GM18519 (cell line): Measurements from ENCODE around the gene UVRAG.

Source experiments
- ATAC-seq: cut with Tn5 transposase; IDR thresholded peaks from one replicate; pipeline ENCODE4 v1.9.1; 2021; ENCODE audit warnings: mild to moderate bottlenecking, moderate library complexity; ENCODE audit not compliant: unreplicated experiment, low FRiP score

UVRAG gene

DNA sequence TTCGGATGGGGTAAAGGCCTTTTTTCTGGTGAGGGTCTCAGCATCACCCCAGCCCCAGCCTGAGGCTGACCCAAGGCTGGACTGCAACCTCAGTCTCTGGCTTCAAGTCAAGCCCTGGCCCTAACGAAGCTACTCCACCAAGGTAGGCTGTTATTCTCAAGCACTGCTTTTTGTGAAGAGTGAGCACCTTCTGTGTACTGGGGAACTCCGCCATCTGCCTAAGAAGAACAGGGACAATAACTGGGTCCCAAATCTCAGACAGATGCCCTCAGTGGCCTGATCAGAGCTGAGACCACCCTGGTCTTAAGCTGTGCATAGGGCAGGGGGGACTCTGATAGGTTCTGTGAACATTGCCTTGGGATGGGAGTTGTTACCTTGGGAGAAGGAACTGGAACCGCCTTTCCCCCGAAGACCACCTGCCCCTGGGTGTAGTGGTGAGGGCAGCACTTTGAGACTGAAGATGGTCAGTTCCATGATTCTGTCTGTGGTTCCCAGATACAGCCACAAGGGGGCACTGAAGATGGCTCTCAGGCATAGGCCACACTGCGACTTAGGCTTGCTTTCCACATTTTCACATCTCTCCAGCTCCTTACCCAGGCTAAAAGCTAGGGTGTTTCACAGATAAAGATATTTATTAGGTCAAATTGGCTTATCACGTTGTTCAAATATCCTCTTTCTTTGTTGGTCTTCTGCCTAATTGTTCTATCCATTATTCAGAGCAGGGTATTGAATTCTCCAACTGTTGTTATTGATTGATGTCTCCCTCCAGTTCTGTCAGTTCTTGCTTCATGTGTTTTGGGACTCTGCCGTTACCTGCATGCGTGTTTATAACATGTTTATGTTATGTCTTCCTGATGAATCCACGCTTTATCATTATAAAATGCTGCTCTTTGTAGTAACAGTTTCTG lies 11.8 kb upstream of the UVRAG start:
- no peak for ATAC-seq

DNA sequence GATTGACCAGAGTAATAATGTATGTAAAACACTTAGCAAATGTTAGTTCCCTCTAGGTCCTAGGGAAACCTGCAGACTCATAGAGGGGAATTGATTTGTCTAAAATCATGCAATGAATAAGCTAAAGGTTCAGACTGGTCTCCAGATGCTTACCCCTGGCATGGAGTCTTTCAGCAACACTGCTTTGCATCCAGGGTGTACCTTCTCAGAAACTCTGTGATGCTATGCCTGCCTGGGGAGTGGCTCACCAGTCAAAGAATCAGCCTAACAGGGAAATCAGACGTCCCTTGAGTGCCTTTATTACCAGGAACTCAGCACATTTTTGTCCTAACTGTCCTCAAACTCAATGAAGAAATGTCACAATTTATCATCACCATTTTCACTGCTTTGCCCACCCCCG lies 5.9 kb upstream of the UVRAG start:
- no peak for ATAC-seq

DNA sequence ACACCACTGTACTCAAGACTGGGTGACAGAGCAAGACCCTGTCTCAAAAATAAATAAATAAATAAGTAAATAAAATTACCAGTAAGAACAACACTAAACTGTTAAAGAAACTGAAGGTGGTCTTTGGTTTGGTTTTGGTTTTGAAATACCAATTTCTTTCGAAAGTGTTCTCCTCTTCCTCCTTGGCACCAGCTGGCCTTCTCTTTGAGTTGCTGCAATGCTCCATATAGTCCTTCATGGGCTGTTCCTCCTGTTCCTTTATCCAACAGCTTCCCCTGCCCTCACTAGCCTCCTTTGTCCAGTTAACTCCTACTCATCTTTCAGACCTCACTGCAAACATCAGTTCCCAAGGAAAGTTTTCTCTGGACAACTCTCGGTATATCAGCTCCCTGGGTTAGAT lies 5.0 kb upstream of the UVRAG start:
- ATAC-seq = no peak

DNA sequence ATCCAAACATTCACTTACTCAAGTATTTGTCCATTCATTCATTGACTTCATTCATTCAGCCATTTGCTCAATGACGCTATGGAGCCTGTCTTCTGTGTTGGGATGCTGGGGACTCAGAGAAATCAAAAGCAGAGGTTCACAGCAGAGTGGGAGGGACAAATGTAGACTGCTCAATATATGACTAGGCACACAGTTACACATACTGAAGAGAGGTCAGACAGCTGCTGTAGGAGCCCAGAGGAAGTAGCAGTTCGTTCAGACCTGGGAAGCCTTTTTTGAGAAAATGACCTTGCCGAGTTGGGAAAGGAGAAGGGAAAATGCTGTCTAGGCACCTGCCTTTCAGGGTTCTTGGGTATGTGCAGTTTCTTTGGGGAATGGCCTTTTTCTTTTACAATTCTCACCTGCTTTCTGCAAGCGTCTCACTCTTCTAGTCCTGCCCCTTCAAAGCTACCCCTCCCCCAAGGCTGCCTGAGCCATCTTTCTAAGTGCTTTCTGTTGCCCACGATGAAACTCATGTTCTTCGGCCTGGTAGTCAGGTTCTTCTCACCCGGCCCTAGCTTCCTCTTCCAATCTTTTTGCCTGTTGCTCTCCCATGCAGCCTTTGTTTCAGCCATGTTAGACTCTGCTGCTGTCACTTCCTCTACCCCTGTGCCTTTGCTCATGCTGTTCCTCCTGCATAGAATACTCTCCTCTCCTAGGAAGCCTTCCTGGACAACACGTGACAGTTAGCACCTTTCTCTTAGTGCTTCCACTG lies 4.2 kb upstream of the UVRAG start:
- ATAC-seq = no peak

DNA sequence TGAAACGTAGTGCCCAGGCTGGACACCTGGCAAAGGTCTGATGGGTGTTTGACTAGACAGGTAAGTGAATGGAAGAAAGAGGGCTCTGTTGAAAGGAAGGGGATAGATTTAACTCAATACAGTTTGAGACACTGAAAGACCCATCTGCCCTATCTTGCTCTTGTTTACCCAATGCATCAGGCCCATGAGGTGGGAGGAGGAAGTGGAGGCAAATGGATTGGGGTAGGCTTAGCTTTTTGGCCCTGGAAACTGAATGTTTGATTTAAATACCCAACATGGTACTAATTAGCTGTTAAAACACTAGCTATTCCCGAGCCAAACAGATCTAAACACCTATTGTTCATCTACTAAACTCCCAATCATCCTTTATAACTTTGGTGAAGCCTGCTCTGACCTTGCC lies 3.5 kb upstream of the UVRAG start:
- no peak for ATAC-seq

DNA sequence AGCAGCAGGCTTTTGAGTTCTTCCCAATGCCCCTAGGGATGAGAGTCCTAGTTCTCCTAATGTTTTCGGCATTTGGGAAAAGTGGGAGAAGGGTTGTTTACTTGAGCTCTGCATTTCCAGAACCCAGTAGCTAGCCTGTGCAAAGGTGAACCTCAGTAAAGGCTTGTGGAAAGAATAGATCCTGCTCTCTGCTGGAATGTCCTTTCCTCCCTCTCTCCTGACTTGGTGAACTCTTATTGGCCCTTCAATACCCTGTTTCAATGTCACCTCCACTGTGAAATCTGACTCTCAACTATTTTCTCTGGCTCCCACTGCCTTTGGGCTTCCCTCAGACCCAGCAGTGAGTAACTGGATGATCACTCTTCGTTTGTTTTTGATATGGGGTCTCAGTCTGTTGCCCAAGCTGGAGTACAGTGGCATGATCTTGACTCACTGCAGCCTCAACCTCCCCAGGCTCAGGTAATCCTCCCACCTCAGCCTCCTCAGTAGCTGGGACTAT lies 2.4 kb upstream of the UVRAG start:
- no peak for ATAC-seq

DNA sequence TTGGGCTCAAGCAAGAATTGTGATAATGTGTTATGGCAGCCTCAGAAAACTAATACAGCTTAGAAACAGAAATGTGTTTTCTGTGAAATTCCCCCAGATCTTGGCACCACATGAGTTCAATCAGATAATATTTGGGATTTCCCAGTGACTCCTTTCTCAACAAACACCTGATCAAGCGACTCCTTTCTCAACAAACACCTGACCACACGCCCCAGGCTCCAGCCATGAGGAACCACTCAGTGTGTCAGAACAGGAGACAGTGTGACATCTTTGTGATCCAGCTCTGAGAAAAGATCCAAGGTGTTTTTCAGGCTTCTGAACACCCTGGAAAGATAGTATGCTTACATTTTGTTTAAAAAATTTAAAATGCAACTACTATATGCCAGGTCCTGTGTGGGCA lies 1.9 kb upstream of the UVRAG start:
- ATAC-seq = no peak

DNA sequence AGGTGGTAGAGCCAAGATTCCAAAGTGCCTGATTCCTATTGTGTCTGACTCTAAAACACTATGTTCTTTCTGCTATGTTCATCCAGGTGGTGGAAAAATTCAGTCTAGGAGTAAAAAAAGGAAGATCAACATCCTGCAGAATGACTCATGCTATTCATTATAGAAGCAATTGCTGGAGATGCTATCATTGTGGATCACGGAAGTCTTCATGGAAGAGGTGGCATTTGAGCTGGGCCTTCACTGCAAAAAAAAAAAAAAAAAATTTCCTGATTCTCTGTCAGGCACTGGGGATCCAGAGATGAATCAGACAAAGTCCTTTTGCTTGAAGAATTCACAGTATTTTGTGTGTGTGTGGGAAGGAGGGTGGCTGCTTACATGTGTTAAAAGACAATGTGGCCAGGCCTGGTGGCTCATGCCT lies 1.4 kb upstream of the UVRAG start:
- no peak for ATAC-seq

DNA sequence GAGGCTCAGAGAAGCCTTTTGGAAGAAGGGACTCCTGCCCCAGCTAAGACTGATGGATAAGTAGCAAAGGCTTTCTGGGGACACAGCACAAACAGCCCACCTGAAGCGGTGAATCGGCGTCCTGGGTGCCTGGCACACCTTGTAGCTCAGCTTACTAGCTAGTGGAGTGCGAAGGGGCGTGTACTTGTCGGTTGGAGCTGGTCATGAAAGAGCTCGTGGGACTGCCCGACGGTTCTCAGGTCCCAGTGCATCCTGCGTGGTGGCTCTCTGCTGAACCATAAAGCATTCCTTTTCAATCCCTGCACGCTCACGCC lies 690 bp upstream of the UVRAG start:
- peak; percentile 6 for ATAC-seq

DNA sequence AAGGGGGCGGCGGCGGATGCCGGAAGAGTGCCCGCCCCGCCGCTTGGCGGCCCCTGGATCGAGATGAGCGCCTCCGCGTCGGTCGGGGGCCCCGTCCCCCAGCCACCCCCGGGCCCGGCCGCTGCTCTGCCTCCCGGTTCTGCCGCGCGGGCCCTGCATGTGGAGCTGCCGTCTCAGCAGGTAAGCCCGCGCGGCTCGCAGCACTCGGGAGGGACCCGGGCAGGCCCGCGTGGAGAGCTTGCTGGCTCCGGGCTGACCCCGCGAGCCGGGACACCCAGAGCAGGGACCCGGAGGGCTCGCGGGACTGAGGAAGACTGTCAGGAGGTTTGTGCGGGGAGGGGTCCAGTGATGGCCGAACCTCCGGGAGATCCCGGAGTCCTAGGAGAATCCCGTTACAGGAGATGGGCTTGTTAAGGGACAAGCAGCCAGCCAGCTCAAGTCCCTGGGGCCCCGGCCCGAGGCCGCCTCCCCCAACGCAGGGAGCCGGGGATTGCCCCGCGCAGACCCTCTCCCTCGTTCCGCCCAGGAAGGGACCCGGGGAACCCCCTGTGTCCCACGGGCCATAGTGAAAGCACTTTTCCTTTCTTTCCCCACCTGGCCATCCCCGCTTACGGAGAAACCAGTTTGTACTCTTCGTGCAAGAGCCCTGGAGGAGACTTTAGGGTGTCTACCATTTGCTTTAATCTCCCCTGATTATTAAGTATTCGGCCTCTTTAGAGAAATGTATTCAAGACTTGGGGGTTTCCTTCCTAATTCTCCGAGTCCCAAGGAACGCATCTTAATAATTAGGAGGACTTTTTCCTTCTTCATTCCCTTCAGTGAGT lies 547 bp downstream of the UVRAG start:
- peak; percentile 6 for ATAC-seq

DNA sequence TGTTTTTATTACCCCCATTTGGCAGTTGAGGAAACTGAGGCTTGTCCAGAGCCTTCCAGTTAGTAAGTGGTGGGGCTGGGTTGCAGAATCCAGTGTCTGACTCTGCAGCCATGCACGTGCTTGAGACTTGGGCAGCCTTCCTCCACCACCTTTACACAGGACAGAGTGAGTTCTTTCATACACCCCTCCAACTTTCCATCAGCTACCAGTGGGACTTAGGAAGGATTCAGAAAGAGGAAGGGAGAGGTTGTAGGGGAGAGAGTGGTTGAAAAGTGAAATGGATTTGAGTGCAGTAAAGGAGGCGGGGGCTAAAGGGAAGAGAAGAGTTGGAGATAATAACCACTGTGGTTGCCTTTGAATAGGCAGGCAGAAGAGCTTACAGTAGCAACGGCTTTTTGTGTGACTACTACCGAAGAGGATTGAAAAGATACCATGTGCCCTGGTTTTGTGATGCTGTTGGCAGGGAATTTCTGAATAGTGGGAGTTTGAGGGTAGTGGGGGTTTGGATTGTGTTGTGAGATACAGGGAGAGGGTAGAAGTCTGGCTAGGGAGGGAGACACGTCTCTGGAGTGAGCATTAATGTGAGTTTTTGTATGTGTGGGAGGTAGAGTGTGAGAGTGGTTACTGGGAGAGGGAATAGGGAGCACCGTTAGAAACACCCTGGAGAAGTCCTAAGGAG lies 1.7 kb downstream of the UVRAG start:
- no peak for ATAC-seq

DNA sequence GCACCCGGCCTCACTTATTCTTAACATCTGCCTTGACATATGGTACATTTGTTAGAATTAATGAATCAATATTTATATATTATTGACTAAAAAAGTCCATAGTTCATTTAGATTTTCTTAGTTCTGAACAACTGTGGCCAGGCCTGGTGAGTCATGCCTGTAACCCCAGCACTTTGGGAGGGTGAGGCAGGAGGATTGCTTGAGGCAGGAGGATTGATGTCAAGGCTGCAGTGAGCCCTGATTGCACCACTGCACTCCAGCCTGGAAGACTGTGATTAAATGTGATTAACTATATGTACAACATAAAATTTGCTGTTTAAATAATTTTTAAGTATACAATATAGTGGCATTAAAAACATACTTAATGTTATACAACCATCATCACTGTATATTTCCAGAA lies 5.6 kb downstream of the UVRAG start:
- no peak for ATAC-seq

DNA sequence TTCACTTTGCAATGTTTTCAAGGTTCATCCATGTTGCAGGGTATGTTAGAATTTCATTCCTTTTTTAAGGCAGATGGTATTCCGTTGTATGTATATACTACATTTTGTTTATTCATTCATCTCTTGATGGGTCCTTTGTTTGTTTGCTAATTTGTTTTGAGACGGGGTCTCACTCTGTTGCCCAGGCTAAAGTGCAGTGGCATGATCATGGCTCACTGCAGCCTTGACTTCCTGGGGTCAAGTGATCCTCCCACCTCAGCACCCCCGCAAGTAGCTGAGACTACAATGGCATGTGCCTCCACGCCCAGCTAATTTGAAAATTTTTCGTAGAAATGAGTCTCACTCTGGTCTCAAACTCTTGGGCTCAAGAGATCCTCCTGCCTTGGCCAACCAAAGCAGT lies 6.2 kb downstream of the UVRAG start:
- no peak for ATAC-seq

DNA sequence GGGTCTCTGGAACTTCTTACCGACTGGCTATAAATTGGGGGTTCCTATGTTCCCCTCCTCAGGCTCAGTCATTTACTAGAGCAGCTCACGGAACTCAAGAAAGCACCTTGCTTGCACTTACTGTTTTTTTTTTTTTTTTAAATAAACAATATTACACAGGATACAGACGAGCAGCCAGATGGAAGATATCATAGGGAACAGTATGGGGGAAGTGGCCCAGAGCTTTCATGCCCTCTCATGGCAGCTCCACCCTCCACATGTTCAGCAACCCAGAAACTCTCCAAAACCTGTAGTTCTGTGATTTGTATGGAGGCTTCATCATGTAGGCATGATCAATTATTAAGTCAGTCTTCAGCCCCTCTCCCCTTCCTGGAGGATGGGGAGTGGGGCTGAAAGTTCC lies 7.5 kb downstream of the UVRAG start:
- no peak for ATAC-seq

DNA sequence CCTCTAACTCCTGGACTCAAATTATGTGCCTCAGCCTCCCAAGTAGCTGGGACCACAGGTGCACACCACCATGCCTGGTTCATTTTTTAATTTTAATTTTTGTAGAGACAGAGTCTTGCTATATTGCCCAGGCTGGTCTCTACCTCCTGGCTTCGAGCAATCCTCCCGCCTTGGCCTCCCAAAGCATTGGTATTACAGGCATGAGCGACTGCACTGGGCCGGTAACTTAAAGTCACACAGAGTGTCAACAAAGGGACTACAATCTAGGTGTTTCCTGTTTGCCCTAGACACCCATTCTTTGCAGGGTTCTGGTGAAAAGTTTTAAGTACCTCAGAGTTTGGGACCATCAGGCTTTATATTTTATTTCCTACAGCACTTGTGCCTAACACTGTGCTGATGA lies 8.4 kb downstream of the UVRAG start:
- no peak for ATAC-seq

DNA sequence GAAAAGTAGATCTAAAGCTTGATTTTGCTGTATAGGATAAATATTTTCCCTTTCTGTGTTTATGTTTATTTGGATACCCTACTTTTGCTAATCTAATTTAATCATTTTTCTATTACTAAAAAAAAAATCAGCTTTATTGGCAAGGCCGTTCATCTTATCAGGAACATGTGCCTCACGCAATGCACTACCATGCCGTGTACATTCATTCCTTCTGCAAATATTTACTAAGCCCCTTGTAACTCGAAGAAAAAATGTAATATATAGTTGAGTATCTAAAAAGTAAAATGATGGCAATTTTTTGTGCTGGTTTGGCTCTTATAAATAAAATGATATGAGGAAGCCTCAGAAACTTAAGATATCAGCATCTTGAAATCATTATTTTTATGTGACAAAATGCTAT lies 8.9 kb downstream of the UVRAG start:
- no peak for ATAC-seq

DNA sequence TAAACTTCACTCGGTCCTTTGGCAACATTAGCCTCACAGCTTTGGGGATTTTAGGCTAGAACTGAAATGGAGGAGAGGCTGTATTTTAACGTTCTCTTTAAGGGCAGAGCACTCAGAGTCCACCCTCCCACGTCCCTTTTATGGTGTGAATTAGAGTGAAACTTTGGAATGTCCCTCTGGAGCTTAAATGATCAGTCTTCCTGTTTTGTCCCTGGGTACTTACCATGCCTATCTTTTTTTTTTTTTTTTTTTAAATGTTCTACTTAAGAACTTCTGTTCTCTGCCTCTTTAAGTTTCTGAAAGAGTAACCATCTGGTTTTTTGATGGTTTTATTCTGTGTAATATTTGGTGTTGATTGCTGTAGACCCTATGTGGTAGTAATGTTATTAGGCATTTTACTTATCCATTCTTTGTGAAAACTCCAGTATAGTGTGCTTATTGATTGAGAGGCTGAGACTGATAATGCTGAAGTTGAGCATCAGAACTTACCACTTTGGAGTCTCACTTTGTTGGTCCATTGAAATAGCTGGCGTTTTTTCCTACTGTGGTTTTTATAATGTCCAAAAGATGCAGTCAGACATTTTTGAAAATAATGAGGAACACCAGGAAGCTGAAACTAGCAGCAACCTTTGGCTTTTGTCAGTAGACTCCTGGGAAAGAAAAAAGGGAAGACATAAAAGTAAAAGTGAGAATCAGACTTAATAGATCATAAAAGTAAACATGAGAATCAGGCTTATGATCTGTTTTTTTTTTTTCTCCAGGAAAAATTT lies 11.6 kb downstream of the UVRAG start:
- ATAC-seq = no peak

DNA sequence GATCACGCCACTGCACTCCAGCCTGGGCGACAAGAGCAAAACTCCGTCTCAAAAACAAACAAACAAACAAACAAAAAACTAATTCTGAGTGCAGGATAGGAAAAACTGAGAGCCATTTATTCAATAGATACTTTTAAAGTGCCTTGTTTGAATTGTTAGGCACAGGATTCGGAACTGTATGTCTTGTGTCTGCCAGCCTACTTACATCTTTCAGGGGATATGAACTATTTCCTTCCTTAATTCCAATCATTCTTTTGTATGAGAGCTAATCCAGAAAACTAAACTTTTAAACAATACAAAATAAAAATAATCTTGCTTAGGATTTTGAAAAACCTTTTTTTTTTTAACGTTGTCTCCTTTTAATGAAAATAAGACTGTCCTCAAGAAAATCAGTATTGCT lies 12.6 kb downstream of the UVRAG start:
- ATAC-seq = no peak

DNA sequence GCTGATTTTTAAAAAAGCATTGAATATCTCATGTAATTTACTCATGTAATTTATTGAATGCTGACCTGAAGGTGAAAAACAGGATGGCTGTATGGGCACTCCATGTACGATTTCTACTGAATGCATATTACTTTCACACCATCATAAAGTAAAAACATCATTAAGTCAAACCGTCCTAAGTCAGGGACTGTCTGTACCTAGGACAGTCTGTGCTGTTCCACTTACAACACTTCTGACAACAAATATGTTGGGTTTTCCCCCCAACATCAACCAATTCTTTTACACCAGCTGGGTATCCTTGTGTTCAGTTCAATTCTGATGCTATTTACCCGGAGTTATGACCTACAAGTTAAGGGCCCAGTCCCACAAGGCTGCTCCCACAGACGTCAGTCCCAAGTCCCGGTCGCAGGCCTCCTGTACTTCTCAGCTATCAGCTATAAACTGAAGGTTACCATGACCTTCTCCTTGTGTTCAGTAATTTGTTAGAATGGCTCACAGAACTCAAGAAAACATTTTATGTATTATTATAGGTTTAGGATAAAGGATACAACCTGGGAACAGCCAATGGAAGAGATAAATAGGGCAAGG lies 17.0 kb downstream of the UVRAG start:
- ATAC-seq = no peak
